Measurements from ENCODE around the gene FBXW2.

GRCh38 chr9:120776788-120777187 lies 16.4 kb downstream of the FBXW2 start:
- TF ChIP-seq CTCF (conservative IDR thresholded peaks at IDR 0.05 in 1 of 2, IDR thresholded peaks at IDR 0.05 in 1 of 2; ENCODE audit: low read depth in 1 of 2, low read length in 2 of 2) (no peak), EZH2 (IDR thresholded peaks at IDR 0.05; ENCODE audit: low read length, missing control alignments) (no peak)
